ENCODE results near the gene SPAG17. TPM values are rescaled to one million over a fixed set of nuclear protein-coding genes. Genes with fewer than 3 reads are reported as not detected.

Gene SPAG17
- total RNA-seq, 1 experiment from 2014 or later, result 0.36 TPM

DNA sequence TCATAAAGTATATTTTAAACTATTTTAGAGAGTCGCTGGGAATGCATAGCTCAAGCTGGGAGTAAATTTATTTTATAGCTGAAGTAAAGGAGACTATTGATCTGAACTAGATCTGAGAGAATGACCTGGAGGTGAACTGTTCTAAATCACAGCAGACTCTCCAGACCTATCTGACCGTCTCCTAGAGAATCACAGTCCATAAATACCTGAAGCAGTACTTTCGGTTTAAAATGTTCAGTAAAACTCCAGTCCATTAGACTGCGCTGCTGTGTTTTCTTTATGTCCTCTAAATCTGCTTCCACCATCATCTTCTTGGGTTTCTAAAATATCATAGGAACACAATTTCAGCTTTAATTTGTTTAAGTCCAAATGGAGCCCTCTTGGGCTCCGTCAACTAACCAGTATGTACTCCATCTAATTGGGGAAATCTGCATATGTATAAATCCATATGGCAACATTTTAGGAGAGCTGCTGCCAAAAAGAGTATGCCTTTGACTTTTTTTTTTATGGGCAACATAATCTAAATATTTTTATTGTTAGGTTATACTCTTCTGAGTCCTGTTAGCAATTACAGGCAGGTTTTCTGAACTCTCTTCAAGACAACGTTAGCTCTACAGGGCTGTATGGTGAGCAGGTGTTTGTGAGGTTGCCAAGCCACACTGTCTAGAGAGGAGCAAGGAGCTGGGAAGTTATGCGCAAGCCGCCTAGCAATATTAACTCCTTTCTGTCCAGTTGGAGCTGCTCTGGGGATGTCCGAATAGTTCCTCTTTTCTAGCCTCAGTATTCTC is 111.2 kb downstream of the SPAG17 start:
- ChIA-PET POLR2A (no interaction called here), CTCF (no interaction called here)
- no peaks in the 10 kb centered on the region for H3K36me3 ChIP-seq (ENCODE audit: control insufficient read depth, insufficient read depth, low read length)
- intact Hi-C loops (cut with micrococcal nuclease; ENCODE audit: unreplicated experiment), result no loop called here
- ATAC-seq, result no peak
- no peaks in the 10 kb centered on the region for H3K27me3 ChIP-seq (ENCODE audit: control insufficient read depth, insufficient read depth, low read length)
- H3K4me1 ChIP-seq (ENCODE audit: control insufficient read depth, insufficient read depth, low read length), result no peaks in the 10 kb centered on the region
- BruUV-seq (replicated peaks), result no TSS peak
- in situ Hi-C loops (cut with HindIII; ENCODE audit: low pct_unique_long_range_greater_than_20kb, low sequenced_read_pairs), result no loop called here
- no peak for DNase-seq (ENCODE audit: low read depth, low spot score)
- no peak overlapping the region for H3K27ac ChIP-seq (ENCODE audit: low read length)
- no peak overlapping the region for H3K4me3 ChIP-seq (ENCODE audit: low read depth in 2 of 2, low read length in 2 of 2)
- H3K9me3 ChIP-seq (ENCODE audit: control insufficient read depth, insufficient read depth, low read depth, low read length), result no peaks in the 10 kb centered on the region
- TF ChIP-seq SIN3A (IDR thresholded peaks at IDR 0.05; ENCODE audit: borderline replicate concordance, insufficient read depth, low read depth, low read length) (no peak), REST (IDR thresholded peaks at IDR 0.05; ENCODE audit: insufficient read depth in 1 of 2, low read depth in 2 of 2, low read length in 1 of 2) (no peak), TCF7L2 (IDR thresholded peaks at IDR 0.05; ENCODE audit: low read depth, low read length) (no peak), POLR2AphosphoS5 (IDR thresholded peaks at IDR 0.05; ENCODE audit: low read depth, low read length) (no peak), CTCF (IDR thresholded peaks at IDR 0.05) (no peak)

DNA sequence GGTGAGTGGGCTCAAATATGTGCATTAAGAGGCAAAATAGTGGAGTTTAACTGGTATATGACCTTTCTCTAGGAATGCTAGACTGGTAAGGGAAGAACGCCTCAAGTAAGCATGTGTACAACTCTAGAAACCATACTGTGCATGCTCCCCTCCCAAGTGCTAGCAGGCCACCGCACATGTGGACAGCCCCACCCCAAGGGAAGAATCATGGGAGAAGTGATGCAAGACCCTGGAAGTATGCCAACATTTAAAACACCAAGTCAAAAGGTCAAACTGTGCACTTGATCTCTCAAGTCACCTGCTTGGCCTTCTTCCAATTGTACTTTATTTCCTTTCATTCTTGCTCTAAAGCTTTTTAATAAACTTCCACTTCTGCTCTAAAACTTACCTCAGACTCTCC is 135.0 kb downstream of the SPAG17 start:
- BruUV-seq (replicated peaks), result no TSS peak
- TF ChIP-seq CTCF (IDR thresholded peaks at IDR 0.05) (no peak), SIN3A (IDR thresholded peaks at IDR 0.05; ENCODE audit: borderline replicate concordance, insufficient read depth, low read depth, low read length) (no peak), POLR2AphosphoS5 (IDR thresholded peaks at IDR 0.05; ENCODE audit: low read depth, low read length) (no peak), REST (IDR thresholded peaks at IDR 0.05; ENCODE audit: insufficient read depth in 1 of 2, low read depth in 2 of 2, low read length in 1 of 2) (no peak), TCF7L2 (IDR thresholded peaks at IDR 0.05; ENCODE audit: low read depth, low read length) (no peak)
- POLR2A ChIA-PET, result no interaction called here
- Histone ChIP-seq H3K4me3 (ENCODE audit: low read depth in 2 of 2, low read length in 2 of 2) (no peak overlapping the region), H3K27ac (ENCODE audit: low read length) (no peak overlapping the region), H3K36me3 (ENCODE audit: control insufficient read depth, insufficient read depth, low read length) (no peaks in the 10 kb centered on the region), H3K4me1 (ENCODE audit: control insufficient read depth, insufficient read depth, low read length) (no peaks in the 10 kb centered on the region), H3K9me3 (ENCODE audit: control insufficient read depth, insufficient read depth, low read depth, low read length) (no peaks in the 10 kb centered on the region), H3K27me3 (ENCODE audit: control insufficient read depth, insufficient read depth, low read length) (no peaks in the 10 kb centered on the region)
- intact Hi-C loops (cut with micrococcal nuclease; ENCODE audit: unreplicated experiment), result no loop called here
- DNase-seq (ENCODE audit: low read depth, low spot score) (no peak), ATAC-seq (no peak)
- CTCF ChIA-PET, result no interaction called here
- in situ Hi-C loops (cut with HindIII; ENCODE audit: low pct_unique_long_range_greater_than_20kb, low sequenced_read_pairs), result no loop called here
